Smooth muscle cell of trachea (primary cell): Measurements from ENCODE around the gene RP2. TPM values are rescaled to one million over a fixed set of nuclear protein-coding genes. Genes with fewer than 3 reads are reported as not detected.

ENCODE experiments used
- total RNA-seq: library from RNA; depleted of rRNA; stranded (reverse); fragments of >200 nt; gene quantifications from 2 replicates; pipeline ENCODE4 v1.2.1, GENCODE V29; 2014

The RP2 gene
- 10.8 and 21.5 TPM in 2 replicates for total RNA-seq

GRCh38 chrX:46836701-46837557 is at the start of gene RP2:
Gene RP2 (plus strand): TSS chrX:46837043. CDS start chrX:46837101, 58 bp downstream.

GRCh38 chrX:46912098-46912602 is 75.3 kb downstream of the RP2 start, which contains the start of gene JADE3:
Gene JADE3 (plus strand): TSS chrX:46912421. CDS start chrX:46984895, 72,474 bp downstream.

Other genes with a start within 250 kb of the RP2 start
- 62.9 and 67.9 TPM in 2 replicates for gene SLC9A7, start 77.9 kb upstream of the RP2 start, total RNA-seq
- gene JADE3, start 75.4 kb downstream of the RP2 start, total RNA-seq: 4.4 and 4.5 TPM in 2 replicates
- 4.5 and 5.2 TPM in 2 replicates for gene RGN, start 241.4 kb downstream of the RP2 start, total RNA-seq